Neural cell (in vitro differentiated cells): ENCODE results near the gene PHACTR1. TPM values are rescaled to one million over a fixed set of nuclear protein-coding genes. Genes with fewer than 3 reads are reported as not detected.

ENCODE experiments used
- H2AFZ ChIP-seq: fragments of 200-600, 300-800 bp; sonication (generic), shearing (Covaris generic); 2 replicates; pipeline ENCODE4 v1.6.0; 2014; ENCODE audit warnings: low read depth, mild to moderate bottlenecking, antibody characterized with exemption, low read length, moderate library complexity
- H3F3A ChIP-seq: fragments of 200-600 bp; shearing (Covaris generic); 2 replicates; pipeline ENCODE4 v1.6.1; 2016; ENCODE audit warnings: mild to moderate bottlenecking, moderate library complexity, mixed read lengths, antibody characterized with exemption, low read length; ENCODE audit not compliant: insufficient read depth, poor library complexity, severe bottlenecking
- H3K27ac ChIP-seq: fragments of 200-600, 300-800 bp; sonication (generic), shearing (Covaris generic); 2 replicates; pipeline ENCODE4 v1.5.1; 2014; ENCODE audit warnings: mild to moderate bottlenecking, low read length, moderate library complexity
- H3K27me3 ChIP-seq: fragments of 300-800, 200-600 bp; sonication (generic), shearing (Covaris generic); 2 replicates; pipeline ENCODE4 v1.6.0; 2014; ENCODE audit warnings: mild to moderate bottlenecking, low read depth, low read length, moderate library complexity; ENCODE audit not compliant: insufficient read depth
- H3K36me3 ChIP-seq: fragments of 300-800, 200-600 bp; sonication (generic), shearing (Covaris generic); 2 replicates; pipeline ENCODE4 v1.5.1; 2014; ENCODE audit warnings: mild to moderate bottlenecking, antibody characterized with exemption, low read length, moderate library complexity; ENCODE audit not compliant: insufficient read depth
- H3K4me2 ChIP-seq: fragments of 300-800, 200-600 bp; sonication (generic), shearing (Covaris generic); 2 replicates; pipeline ENCODE4 v1.6.0; 2014; ENCODE audit warnings: mild to moderate bottlenecking, low read length
- H3K4me3 ChIP-seq: fragments of 300-800, 200-600 bp; sonication (generic), shearing (Covaris generic); 2 replicates; pipeline ENCODE4 v1.5.1; 2014; ENCODE audit warnings: mild to moderate bottlenecking, low read length, moderate library complexity
- H3K79me2 ChIP-seq: fragments of 200-600 bp; shearing (Covaris generic); replicated peaks from 2 replicates; pipeline ENCODE4 v1.6.0; 2014; ENCODE audit warnings: mild to moderate bottlenecking, low read length, moderate library complexity; ENCODE audit not compliant: insufficient read depth
- H3K9ac ChIP-seq: fragments of 300-800, 200-600 bp; sonication (generic), shearing (Covaris generic); 2 replicates; pipeline ENCODE4 v1.6.1; 2016; ENCODE audit warnings: mild to moderate bottlenecking, low read length, mixed read lengths
- H3K9me2 ChIP-seq: fragments of 200-600 bp; shearing (Covaris generic); 2 replicates; pipeline ENCODE4 v1.6.1; 2016; ENCODE audit warnings: mild to moderate bottlenecking, low read length, mixed read lengths; ENCODE audit not compliant: insufficient read depth
- H3K9me3 ChIP-seq: fragments of 200-600, 300-800 bp; sonication (generic), shearing (Covaris generic); 2 replicates; pipeline ENCODE4 v1.6.1; 2016; ENCODE audit warnings: mild to moderate bottlenecking, mixed run types, low read length, moderate library complexity, mixed read lengths
- H4K20me1 ChIP-seq: fragments of 200-600 bp; shearing (Covaris generic); 2 replicates; pipeline ENCODE4 v1.6.1; 2016; ENCODE audit warnings: mild to moderate bottlenecking, mixed run types; ENCODE audit not compliant: insufficient read depth
- EP300 ChIP-seq: fragments of 450-650 bp; conservative IDR thresholded peaks from 2 replicates; pipeline ENCODE4 v1.6.1; 2014; ENCODE audit warnings: antibody characterized with exemption, mild to moderate bottlenecking, moderate library complexity; ENCODE audit not compliant: poor library complexity, severe bottlenecking
- EZH2 ChIP-seq: fragments of 200-600, 300-800 bp; shearing (Covaris generic), sonication (generic); IDR thresholded peaks from 2 replicates; pipeline ENCODE4 v1.6.1; 2014; ENCODE audit warnings: antibody characterized with exemption, low read length, borderline replicate concordance, mild to moderate bottlenecking; ENCODE audit not compliant: insufficient read depth, poor library complexity, severe bottlenecking
- MXI1 ChIP-seq: fragments of 450-650 bp; conservative IDR thresholded peaks from 2 replicates; pipeline ENCODE4 v1.6.1; 2014; ENCODE audit warnings: antibody characterized with exemption, mild to moderate bottlenecking; ENCODE audit not compliant: poor library complexity, severe bottlenecking
- POLR2AphosphoS5 ChIP-seq: IDR thresholded peaks from 2 replicates; pipeline ENCODE4 v1.6.1; 2012
- RAD21 ChIP-seq: fragments of 450-650 bp; conservative IDR thresholded peaks from 2 replicates; pipeline ENCODE4 v1.6.1; 2014; ENCODE audit warnings: antibody characterized with exemption, mild to moderate bottlenecking, moderate library complexity
- REST ChIP-seq: IDR thresholded peaks from 2 replicates; pipeline ENCODE4 v1.6.1; 2012; ENCODE audit warnings: borderline replicate concordance
- SMC3 ChIP-seq: fragments of 450-650 bp; conservative IDR thresholded peaks from 2 replicates; pipeline ENCODE4 v1.6.1; 2014; ENCODE audit warnings: antibody characterized with exemption, mild to moderate bottlenecking, moderate library complexity; ENCODE audit not compliant: poor library complexity
- TAF1 ChIP-seq: IDR thresholded peaks from 2 replicates; pipeline ENCODE4 v1.6.1; 2012; ENCODE audit warnings: low read depth
- polyA plus RNA-seq: library from polyadenylated mRNA; depleted of rRNA; stranded (reverse); fragments of >200 nt; gene quantifications from 2 replicates; pipeline ENCODE4 v1.2.3, GENCODE V29; 2014
- TF ChIP-seq, protein P1 (sequence below): fragments of 450-650 bp; IDR thresholded peaks from 2 replicates; pipeline ENCODE4 v1.5.1; 2014; ENCODE audit warnings: antibody characterized with exemption, mild to moderate bottlenecking, moderate library complexity; ENCODE audit not compliant: poor library complexity, severe bottlenecking

The PHACTR1 gene
- polyA plus RNA-seq, 1 donor from 2014 or later, result 7.8 TPM

GRCh38 chr6:13283331-13283730, 566.8 kb downstream of the PHACTR1 start:
- Histone ChIP-seq H2AFZ (no peak overlapping the region), H3K4me2 (no peak overlapping the region), H3K4me3 (no peak overlapping the region), H3K9me3 (peaks cover 11% of the 10 kb centered on the region), H3F3A (no peaks in the 10 kb centered on the region), H3K9me2 (no peaks in the 10 kb centered on the region), H3K9ac (no peak overlapping the region), H3K79me2 (no peaks in the 10 kb centered on the region), H3K27me3 (no peaks in the 10 kb centered on the region), H4K20me1 (no peaks in the 10 kb centered on the region), H3K27ac (no peak overlapping the region), H3K36me3 (no peaks in the 10 kb centered on the region)
- TF ChIP-seq, protein P1, sequence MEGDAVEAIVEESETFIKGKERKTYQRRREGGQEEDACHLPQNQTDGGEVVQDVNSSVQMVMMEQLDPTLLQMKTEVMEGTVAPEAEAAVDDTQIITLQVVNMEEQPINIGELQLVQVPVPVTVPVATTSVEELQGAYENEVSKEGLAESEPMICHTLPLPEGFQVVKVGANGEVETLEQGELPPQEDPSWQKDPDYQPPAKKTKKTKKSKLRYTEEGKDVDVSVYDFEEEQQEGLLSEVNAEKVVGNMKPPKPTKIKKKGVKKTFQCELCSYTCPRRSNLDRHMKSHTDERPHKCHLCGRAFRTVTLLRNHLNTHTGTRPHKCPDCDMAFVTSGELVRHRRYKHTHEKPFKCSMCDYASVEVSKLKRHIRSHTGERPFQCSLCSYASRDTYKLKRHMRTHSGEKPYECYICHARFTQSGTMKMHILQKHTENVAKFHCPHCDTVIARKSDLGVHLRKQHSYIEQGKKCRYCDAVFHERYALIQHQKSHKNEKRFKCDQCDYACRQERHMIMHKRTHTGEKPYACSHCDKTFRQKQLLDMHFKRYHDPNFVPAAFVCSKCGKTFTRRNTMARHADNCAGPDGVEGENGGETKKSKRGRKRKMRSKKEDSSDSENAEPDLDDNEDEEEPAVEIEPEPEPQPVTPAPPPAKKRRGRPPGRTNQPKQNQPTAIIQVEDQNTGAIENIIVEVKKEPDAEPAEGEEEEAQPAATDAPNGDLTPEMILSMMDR, result no peak

GRCh38 chr6:13284646-13285045, 568.1 kb downstream of the PHACTR1 start:
- H2AFZ ChIP-seq, result no peak overlapping the region
- no peaks in the 10 kb centered on the region for H3K27me3 ChIP-seq

DNA sequence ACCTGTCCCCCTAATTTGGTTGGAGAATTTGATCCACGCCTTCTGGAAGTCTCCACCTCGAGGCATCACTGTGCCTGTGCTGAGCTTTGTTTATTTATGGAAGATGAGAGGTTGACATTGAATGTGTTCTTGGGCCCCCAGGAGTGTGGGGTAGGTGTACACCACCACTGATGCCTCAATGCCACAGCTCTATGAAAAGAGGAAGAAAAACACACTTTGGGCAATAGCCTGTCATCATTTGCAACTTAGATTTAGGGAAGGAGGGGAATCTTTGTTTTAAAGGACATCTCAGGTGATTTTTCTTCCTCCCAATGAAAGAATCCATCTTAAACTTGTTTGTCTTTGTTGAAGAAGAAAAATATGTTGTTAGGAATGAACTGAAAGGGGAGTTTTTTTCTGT, 569.1 kb downstream of the PHACTR1 start:
- Histone ChIP-seq H3K27ac (no peak overlapping the region), H4K20me1 (no peaks in the 10 kb centered on the region), H2AFZ (no peak overlapping the region), H3K36me3 (no peaks in the 10 kb centered on the region), H3F3A (no peaks in the 10 kb centered on the region), H3K4me3 (no peak overlapping the region), H3K27me3 (no peaks in the 10 kb centered on the region), H3K9ac (no peak overlapping the region), H3K4me2 (no peak overlapping the region), H3K9me2 (no peaks in the 10 kb centered on the region), H3K79me2 (no peaks in the 10 kb centered on the region), H3K9me3 (peaks cover 11% of the 10 kb centered on the region)
- no peak for TF ChIP-seq TAF1
- TF ChIP-seq POLR2AphosphoS5, result no peak
- no peak for TF ChIP-seq EP300
- no peak for TF ChIP-seq EZH2
- TF ChIP-seq MXI1, result no peak
- TF ChIP-seq SMC3, result no peak
- TF ChIP-seq, protein P1, result no peak
- no peak for TF ChIP-seq RAD21
- no peak for TF ChIP-seq REST

More at GRCh38 chr6:13284646-13285045, 568.1 kb downstream of the PHACTR1 start:
- Histone ChIP-seq H3K9me2 (no peaks in the 10 kb centered on the region), H4K20me1 (no peaks in the 10 kb centered on the region), H3K27ac (no peak overlapping the region), H3K4me2 (no peak overlapping the region), H3K9ac (no peak overlapping the region), H3K9me3 (peaks cover 11% of the 10 kb centered on the region), H3F3A (no peaks in the 10 kb centered on the region), H3K79me2 (no peaks in the 10 kb centered on the region), H3K4me3 (no peak overlapping the region), H3K36me3 (no peaks in the 10 kb centered on the region)
- TF ChIP-seq POLR2AphosphoS5, result no peak
- no peak for TF ChIP-seq EP300
